Glomerular endothelial cell (primary cell): Measurements from ENCODE around the gene TMEM95. TPM values are rescaled to one million over a fixed set of nuclear protein-coding genes. Genes with fewer than 3 reads are reported as not detected.

Source experiments
- DNase-seq: peaks from one replicate; pipeline ENCODE4 v3.0.0-alpha.2; 2011; ENCODE audit warnings: low read depth, low spot score; ENCODE audit errors: extremely low read depth
- total RNA-seq: library from RNA; depleted of rRNA; stranded (reverse); fragments of >200 nt; gene quantifications from 2 replicates; pipeline ENCODE4 v1.2.3, GENCODE V29; 2015

TMEM95 gene, protein sequence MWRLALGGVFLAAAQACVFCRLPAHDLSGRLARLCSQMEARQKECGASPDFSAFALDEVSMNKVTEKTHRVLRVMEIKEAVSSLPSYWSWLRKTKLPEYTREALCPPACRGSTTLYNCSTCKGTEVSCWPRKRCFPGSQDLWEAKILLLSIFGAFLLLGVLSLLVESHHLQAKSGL
- not detected in 2 replicates for total RNA-seq

DNA sequence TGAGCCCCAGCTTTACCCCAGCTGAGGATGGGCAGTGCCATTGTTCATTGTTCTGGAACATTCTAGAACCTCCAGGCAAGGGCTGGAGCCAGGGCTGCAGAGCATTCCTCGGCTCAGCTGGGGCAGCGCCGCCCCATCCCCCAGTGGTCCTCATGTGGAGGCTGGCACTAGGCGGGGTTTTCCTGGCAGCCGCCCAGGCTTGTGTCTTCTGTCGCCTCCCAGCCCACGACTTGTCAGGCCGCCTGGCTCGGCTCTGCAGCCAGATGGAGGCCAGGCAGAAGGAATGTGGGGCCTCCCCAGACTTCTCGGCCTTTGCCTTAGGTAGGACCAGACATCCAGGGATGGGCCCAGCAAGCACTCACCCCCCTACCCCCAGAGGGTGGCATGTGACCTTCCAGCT is at the start of gene TMEM95:
TSS of gene TMEM95 (plus strand) at position 104 of the 400 bp plus-strand sequence. CDS start at position 153, 49 bp downstream.
- no peak for DNase-seq

- peak; percentile 100 for DNase-seq
Observed at GRCh38 chr17:7306911-7307685, 47.9 kb upstream of the TMEM95 start, which contains the start of gene EIF5A. EIF5A (plus strand) TSS chr17:7307628; CDS start chr17:7309636, 2,008 bp downstream.

DNA sequence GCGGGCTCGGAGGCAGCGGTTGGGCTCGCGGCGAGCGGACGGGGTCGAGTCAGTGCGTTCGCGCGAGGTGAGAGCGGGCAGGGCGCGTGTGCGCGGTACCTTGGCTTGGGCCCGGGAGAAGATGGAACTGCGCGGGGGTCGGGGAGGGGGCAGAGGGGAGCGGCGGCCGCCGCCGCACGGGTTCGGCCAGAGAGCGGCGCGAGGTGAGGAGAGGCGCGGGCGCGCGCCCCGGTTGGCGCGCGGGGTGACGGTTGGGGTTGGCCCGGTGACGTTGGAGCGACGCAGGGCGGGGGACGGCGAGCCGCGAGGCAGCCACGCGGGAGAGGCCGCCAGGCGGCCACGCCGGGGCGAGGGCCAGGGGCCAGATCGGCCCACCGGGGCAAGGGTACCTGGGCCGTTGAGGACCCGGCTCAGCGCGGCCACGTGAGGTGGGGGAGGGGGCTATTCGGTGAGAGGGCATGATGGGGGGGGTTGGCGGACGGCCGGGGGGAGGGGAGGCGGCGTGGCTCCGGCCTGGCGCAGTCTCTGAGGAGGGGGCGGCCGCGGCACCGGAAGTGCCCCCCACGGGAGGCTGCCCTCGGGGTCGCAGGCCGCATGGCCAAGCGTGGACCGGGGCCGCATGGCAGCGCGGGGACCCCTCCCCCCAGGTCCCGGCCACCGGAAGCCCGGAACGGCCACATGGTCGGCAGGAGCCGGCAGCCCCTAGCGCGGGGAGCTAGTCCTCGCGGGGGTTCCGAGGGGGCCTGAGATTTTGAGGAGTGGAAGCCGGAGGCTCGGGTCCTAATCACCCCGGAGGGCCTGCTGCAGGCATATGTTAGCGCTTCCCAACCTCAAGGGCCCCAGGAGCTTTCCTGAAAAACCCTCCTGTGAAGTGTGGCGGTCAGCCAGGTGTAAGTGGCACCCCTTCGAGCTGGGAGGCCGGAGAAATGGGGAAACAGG is 47.0 kb upstream of the TMEM95 start:
- no peak for DNase-seq

DNA sequence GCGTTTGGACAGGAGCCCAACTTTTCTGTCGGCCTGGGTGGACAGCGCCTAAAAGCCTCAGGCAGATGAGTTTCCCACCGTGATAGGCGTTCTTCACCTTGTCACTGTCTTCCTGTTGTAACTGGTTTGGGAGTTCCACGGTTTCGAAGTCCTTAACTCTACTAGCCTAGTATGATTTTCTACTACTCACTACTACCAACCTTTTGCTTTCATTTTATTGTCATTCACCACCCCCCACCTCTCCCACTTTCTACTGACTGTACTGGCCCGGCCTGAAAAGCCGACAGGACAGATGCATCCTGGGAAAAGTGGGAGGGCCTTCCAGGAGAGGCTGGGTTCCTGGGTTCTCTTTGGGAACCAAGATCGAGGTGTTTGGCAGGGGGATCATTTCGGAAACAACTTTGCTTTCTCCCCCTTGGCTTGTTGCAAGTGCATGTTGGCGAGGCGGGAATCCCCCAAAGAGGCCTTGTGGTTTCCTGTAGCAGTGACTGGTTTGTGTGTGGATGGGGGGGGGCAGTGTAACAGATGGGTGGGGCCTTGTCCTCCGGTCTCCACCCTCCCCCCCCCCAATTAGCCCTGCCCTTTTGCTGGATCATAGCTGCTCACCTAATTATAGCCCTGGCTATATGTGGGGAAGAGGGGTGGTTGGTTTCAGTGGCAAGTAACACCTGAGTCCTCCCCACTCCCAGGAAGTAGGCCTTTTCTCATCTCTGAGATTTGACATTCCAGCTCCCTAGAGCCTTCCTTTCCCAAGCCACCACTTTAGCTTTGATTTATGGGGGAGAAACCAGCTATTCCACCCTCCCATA is 46.1 kb upstream of the TMEM95 start:
- peak; percentile 36 for DNase-seq

- DNase-seq = no peak
Observed at GRCh38 chr17:7309628-7310027, 45.3 kb upstream of the TMEM95 start.

DNA sequence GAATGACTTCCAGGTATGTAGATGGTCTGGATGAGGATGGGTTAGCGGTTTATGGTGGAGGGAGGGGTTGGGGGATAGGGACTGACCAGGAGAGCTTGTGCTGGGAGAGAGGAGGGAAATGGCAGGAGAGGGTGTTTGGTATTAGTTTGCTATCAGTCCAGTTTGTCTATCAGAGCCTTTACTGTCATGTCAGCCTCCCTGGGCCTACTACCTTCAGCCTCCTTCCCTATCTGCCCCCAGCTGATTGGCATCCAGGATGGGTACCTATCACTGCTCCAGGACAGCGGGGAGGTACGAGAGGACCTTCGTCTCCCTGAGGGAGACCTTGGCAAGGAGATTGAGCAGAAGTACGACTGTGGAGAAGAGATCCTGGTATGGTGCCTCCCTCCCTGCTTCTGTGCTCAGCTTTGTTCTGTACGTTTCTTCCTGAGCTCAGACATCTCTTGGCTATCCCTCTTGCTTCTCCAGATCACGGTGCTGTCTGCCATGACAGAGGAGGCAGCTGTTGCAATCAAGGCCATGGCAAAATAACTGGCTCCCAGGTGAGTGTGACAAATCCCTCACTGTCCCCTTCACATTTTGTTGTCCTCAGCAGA is 43.7 kb upstream of the TMEM95 start:
- DNase-seq = no peak

DNA sequence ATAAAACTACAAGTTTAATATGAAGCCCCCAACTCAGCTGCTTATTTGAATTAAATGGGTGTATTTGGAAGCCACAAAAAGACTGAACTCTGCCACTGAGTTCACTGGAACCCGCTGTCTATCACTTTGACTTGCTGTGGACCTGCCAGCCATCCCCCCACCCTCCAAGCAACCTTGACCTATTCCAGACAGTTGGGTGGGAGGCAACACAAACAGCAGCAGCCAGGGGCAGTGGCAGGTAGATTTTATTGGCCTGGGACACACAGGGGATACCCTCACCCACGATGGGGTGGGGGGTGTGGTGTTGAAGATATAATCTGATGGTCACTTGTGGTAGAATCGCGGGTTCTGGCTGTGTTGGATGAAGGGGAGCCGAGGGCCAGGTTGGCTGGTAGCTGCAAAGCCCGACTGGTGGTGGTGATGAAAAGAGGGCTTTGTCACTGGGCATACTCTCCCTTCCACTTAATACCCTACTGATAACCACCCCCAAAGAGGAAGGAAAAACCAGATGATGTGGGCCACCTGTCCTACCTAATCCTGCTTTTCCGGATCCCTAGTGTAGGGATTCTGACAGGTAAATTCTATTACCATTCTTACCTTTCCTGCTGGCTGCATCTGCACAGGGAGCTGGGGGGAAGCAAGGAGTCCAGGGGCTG is 42.4 kb upstream of the TMEM95 start:
- no peak for DNase-seq

GRCh38 chr17:7313088-7313889 is 41.7 kb upstream of the TMEM95 start:
- no peak for DNase-seq

GRCh38 chr17:7313890-7314718 is 40.9 kb upstream of the TMEM95 start:
- no peak for DNase-seq

DNA sequence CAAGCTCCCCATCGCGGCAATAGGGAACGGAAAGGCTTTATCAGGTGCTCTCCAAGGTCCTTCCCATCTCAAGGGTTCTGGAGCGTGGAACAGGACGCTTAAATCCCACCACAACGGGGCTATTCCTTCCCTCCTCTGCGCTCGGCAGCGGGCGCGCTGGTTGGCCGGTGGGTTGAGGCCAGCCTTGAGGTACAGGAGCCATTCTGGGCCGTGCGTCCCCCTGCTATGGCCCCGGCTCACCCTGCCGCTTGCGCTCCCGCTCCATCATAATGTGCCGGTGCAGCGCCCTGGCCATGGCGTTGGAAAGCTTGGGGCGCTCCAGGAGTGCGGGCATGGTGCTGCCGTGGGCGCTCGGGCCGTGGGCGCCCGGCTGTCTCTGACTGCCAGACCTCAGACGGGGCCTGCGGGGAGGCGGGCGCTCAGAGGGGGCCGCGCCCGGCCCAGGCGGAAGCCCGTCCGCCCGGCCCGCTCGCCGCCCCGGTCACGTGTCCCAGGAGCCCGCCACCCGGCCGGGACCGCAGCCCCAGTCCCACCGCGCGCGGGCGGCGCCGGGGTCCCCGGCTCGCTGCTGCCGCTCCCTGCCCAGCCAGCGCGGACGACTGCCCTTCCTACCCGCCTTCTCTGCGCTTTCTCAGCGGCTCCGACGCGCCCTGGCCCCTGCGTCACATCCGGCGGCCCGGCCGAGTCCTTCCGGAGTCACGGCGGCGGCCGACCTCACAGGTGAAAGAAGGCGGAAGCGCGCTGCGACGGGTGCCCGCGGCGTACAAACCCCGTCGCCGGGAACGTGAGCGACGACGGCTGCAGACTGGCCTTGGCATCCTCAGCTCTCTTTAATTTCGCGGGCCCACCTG is 40.0 kb upstream of the TMEM95 start, which contains the start of gene GPS2:
TSS of gene GPS2 (minus strand) at position 642 of the 851 bp plus-strand sequence. CDS start at position 334, 308 bp downstream.
- no peak for DNase-seq

- no peak for DNase-seq
Observed at GRCh38 chr17:7315570-7316235, 39.3 kb upstream of the TMEM95 start.

GRCh38 chr17:7317161-7317803 is 37.7 kb upstream of the TMEM95 start:
- DNase-seq = no peak

- DNase-seq = no peak
Observed at GRCh38 chr17:7318121-7318860, 36.7 kb upstream of the TMEM95 start.

DNA sequence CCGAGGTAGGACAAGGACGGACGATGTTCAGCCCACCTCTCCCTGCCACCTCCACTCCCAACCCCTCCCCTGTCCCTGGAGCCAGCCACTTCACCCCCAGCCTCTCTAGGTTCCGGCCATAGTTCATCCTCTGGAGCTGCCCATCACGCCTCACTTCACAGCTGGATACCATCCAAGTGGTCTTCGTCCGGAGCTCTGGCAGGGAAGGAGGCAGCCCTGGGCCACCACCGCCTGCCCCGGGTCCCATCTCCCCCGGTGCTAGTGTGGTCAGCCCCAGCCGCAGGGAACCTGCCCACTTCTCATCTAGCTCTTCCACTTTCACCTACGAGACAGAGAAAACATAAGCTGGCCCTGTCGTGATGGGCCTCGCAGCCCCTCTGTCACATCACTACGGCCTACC is 33.5 kb upstream of the TMEM95 start:
- DNase-seq = no peak
